Osteocyte (in vitro differentiated cells): Measurements from ENCODE around the gene CNOT10. TPM values are rescaled to one million over a fixed set of nuclear protein-coding genes. Genes with fewer than 3 reads are reported as not detected.
A peak's percentile ranks its signal among the peaks of the same experiment; 100 is the strongest.

Experiments used
- DNase-seq: peaks from one replicate; pipeline ENCODE4 v3.0.0; 2021; ENCODE audit warnings: mixed read lengths; ENCODE audit not compliant: unreplicated experiment; ENCODE audit errors: extremely low spot score
- H3K27ac Mint-ChIP-seq: one replicate; pipeline ENCODE4 v1.8.0; 2021; ENCODE audit warnings: mild to moderate bottlenecking, mixed read lengths; ENCODE audit not compliant: unreplicated experiment
- H3K27me3 Mint-ChIP-seq: one replicate; pipeline ENCODE4 v1.8.0; 2021; ENCODE audit warnings: mixed read lengths; ENCODE audit not compliant: unreplicated experiment
- H3K36me3 Mint-ChIP-seq: one replicate; pipeline ENCODE4 v1.8.0; 2021; ENCODE audit warnings: mixed read lengths; ENCODE audit not compliant: unreplicated experiment
- H3K4me1 Mint-ChIP-seq: one replicate; pipeline ENCODE4 v1.8.0; 2021; ENCODE audit warnings: mixed read lengths; ENCODE audit not compliant: unreplicated experiment
- H3K4me3 Mint-ChIP-seq: one replicate; pipeline ENCODE4 v1.8.0; 2021; ENCODE audit warnings: mild to moderate bottlenecking, moderate library complexity, mixed read lengths; ENCODE audit not compliant: unreplicated experiment
- H3K9me3 Mint-ChIP-seq: one replicate; pipeline ENCODE4 v1.8.0; 2021; ENCODE audit warnings: mixed read lengths; ENCODE audit not compliant: unreplicated experiment
- long read RNA-seq: library from polyadenylated mRNA; unstranded; transcript quantifications from one replicate; pipeline ENCODE4 v2.0.0, GENCODE V29; 2021
- total RNA-seq: library from RNA; stranded (reverse); gene quantifications from 2 replicates; pipeline ENCODE4 v1.2.1, GENCODE V29; 2021
- TF ChIP-seq, protein P1 (sequence below): fragments of 200-600 bp; sonication (generic); IDR thresholded peaks from 2 replicates; pipeline ENCODE4 v1.5.0; 2021; ENCODE audit warnings: antibody characterized with exemption, mild to moderate bottlenecking, moderate library complexity

The CNOT10 gene
- total RNA-seq: 47.7 and 49.6 TPM in 2 replicates
- long read RNA-seq, transcript CNOT10-202 (18 exons, 2,573 nt): minor isoform, 7 of 189 reads
- long read RNA-seq, transcript CNOT10-201 (19 exons, 2,815 nt): major isoform, 87 of 189 reads
- long read RNA-seq, partial matches to known transcripts: 56 of 189 reads
- long read RNA-seq, other reads (novel, unspliced or antisense): 39 of 189 reads

GRCh38 chr3:32684800-32685542 lies at the start of gene CNOT10:
CNOT10 (plus strand) TSS chr3:32685188; CDS start chr3:32685461, 273 bp downstream.
- Mint-ChIP-seq H3K4me1 (peaks cover 31% of the 10 kb centered on the region), H3K9me3 (no peaks in the 10 kb centered on the region), H3K36me3 (peaks cover 5% of the 10 kb centered on the region), H3K27me3 (no peaks in the 10 kb centered on the region), H3K27ac (peak within 1 kb of the TSS; percentile 93), H3K4me3 (peak within 1 kb of the TSS; percentile 90)
- TF ChIP-seq, protein P1, sequence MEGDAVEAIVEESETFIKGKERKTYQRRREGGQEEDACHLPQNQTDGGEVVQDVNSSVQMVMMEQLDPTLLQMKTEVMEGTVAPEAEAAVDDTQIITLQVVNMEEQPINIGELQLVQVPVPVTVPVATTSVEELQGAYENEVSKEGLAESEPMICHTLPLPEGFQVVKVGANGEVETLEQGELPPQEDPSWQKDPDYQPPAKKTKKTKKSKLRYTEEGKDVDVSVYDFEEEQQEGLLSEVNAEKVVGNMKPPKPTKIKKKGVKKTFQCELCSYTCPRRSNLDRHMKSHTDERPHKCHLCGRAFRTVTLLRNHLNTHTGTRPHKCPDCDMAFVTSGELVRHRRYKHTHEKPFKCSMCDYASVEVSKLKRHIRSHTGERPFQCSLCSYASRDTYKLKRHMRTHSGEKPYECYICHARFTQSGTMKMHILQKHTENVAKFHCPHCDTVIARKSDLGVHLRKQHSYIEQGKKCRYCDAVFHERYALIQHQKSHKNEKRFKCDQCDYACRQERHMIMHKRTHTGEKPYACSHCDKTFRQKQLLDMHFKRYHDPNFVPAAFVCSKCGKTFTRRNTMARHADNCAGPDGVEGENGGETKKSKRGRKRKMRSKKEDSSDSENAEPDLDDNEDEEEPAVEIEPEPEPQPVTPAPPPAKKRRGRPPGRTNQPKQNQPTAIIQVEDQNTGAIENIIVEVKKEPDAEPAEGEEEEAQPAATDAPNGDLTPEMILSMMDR: peak; percentile 27
- peak; percentile 98 for DNase-seq

- no peak overlapping the region for H3K27ac Mint-ChIP-seq
- H3K4me1 Mint-ChIP-seq: peaks cover 6% of the 10 kb centered on the region
- no peaks in the 10 kb centered on the region for H3K27me3 Mint-ChIP-seq
- no peak overlapping the region for H3K4me3 Mint-ChIP-seq
- TF ChIP-seq, protein P1: no peak
- no peak for DNase-seq
- H3K9me3 Mint-ChIP-seq: no peaks in the 10 kb centered on the region
- no peaks in the 10 kb centered on the region for H3K36me3 Mint-ChIP-seq
These were observed 44.0 kb upstream of the CNOT10 start for GRCh38 chr3:32640939-32641338.

GRCh38 chr3:32641356-32641755 lies 43.6 kb upstream of the CNOT10 start:
- no peak for DNase-seq
- Mint-ChIP-seq H3K27ac (no peak overlapping the region), H3K9me3 (no peaks in the 10 kb centered on the region)

GRCh38 chr3:32643354-32643753 lies 41.6 kb upstream of the CNOT10 start:
- H3K27me3 Mint-ChIP-seq: no peaks in the 10 kb centered on the region
- no peaks in the 10 kb centered on the region for H3K36me3 Mint-ChIP-seq
- H3K9me3 Mint-ChIP-seq: no peaks in the 10 kb centered on the region
- DNase-seq: no peak
- no peak overlapping the region for H3K4me3 Mint-ChIP-seq
- TF ChIP-seq, protein P1: no peak
- H3K4me1 Mint-ChIP-seq: peaks cover 18% of the 10 kb centered on the region
- no peak overlapping the region for H3K27ac Mint-ChIP-seq

More at GRCh38 chr3:32641356-32641755, 43.6 kb upstream of the CNOT10 start:
- TF ChIP-seq, protein P1: no peak
- H3K27me3 Mint-ChIP-seq: no peaks in the 10 kb centered on the region
- peaks cover 10% of the 10 kb centered on the region for H3K4me1 Mint-ChIP-seq
- no peaks in the 10 kb centered on the region for H3K36me3 Mint-ChIP-seq
- H3K4me3 Mint-ChIP-seq: no peak overlapping the region

- H3K9me3 Mint-ChIP-seq: no peaks in the 10 kb centered on the region
- no peak overlapping the region for H3K4me3 Mint-ChIP-seq
- TF ChIP-seq, protein P1: no peak
- no peaks in the 10 kb centered on the region for H3K36me3 Mint-ChIP-seq
- DNase-seq: no peak
- peaks cover 18% of the 10 kb centered on the region for H3K4me1 Mint-ChIP-seq
- no peaks in the 10 kb centered on the region for H3K27me3 Mint-ChIP-seq
- no peak overlapping the region for H3K27ac Mint-ChIP-seq
These were observed 41.2 kb upstream of the CNOT10 start for GRCh38 chr3:32643816-32644215.
